IPS DF 6.9 (cell line): ENCODE data around the gene MEGF11.

ENCODE experiments used
- DNase-seq: peaks from one replicate; pipeline ENCODE4 v3.0.0-alpha.2; 2013; ENCODE audit warnings: low read depth, low spot score
- H3K27ac ChIP-seq: one replicate; pipeline ENCODE4 v1.5.1; 2013; ENCODE audit warnings: low read length, control low read depth
- H3K27me3 ChIP-seq: 2 replicates; pipeline ENCODE4 v1.6.1; 2013; ENCODE audit warnings: mild to moderate bottlenecking, low read length; ENCODE audit not compliant: control insufficient read depth, insufficient read depth
- H3K36me3 ChIP-seq: 2 replicates; pipeline ENCODE4 v1.6.1; 2013; ENCODE audit warnings: low read length; ENCODE audit not compliant: control insufficient read depth, insufficient read depth
- H3K4me1 ChIP-seq: 2 replicates; pipeline ENCODE4 v1.6.1; 2013; ENCODE audit warnings: low read length; ENCODE audit not compliant: control insufficient read depth, insufficient read depth
- H3K4me3 ChIP-seq: 2 replicates; pipeline ENCODE4 v1.5.1; 2013; ENCODE audit warnings: mild to moderate bottlenecking, low read length
- H3K9me3 ChIP-seq: 2 replicates; pipeline ENCODE4 v1.6.1; 2013; ENCODE audit warnings: low read length, inconsistent platforms; ENCODE audit not compliant: control insufficient read depth, insufficient read depth
- WGBS: extraction: QIAGEN DNeasy Blood & Tissue Kit; methylation state at CpG from one replicate; pipeline ENCODE4 v1.1.7; 2013; ENCODE audit warnings: mixed read lengths, missing lambda C conversion rate; ENCODE audit not compliant: insufficient read length, insufficient coverage; 5-methylcytosine and 5-hydroxymethylcytosine counted together

MEGF11 gene

DNA sequence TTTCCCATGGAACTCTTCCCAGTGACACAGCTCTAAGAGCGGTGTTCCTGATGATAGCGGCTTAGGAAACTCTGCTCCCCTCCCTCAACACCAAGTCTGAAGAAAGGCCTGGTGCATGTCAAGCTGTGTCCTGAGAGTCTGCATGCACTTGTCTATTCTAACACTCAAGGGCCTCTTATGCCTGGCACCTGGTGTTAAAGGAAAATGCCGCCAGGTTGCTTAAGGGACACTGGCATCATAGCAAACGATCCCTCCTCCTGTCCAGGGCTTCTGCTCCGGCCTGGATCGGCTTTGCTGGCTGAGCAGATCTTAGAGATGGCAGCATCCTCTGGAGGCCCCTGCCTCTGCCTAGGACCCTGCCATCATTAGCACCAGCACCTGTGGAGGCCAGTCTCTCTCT is 121.7 kb downstream of the MEGF11 start:
- no peaks in the 10 kb centered on the region for H3K9me3 ChIP-seq
- no peaks in the 10 kb centered on the region for H3K36me3 ChIP-seq
- H3K27me3 ChIP-seq: no peaks in the 10 kb centered on the region
- H3K4me3 ChIP-seq: no peak overlapping the region
- H3K27ac ChIP-seq: no peak overlapping the region
- no peak for DNase-seq
- WGBS: no CpG with 5 or more reads among the region's 6 CpGs
- 0 out of 2 replicates have a peak, but pooled peaks cover 2% of the 10 kb centered on the region for H3K4me1 ChIP-seq

DNA sequence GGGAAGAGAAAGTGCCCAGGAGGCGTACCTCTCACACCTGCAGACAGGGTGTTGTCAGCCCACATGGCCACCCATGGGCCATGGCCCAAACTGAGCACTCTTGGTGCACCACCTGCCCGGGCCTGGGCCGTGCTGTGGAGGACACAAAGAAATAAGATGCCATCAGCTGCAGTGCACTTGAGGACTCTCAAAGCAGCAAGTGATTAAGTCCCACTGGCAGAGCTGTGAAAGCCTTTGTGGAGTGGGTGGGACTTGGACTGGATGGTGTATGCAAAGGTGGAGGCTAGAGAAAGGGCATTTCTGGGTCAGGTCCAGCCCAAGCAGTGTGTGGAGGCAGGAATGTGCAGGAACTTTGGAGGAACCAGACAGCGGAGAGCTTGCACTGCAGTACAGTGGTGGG is 122.3 kb downstream of the MEGF11 start:
- H3K27me3 ChIP-seq: no peaks in the 10 kb centered on the region
- H3K36me3 ChIP-seq: no peaks in the 10 kb centered on the region

GRCh38 chr15:66130496-66131034 is 123.0 kb downstream of the MEGF11 start:
- no peaks in the 10 kb centered on the region for H3K9me3 ChIP-seq
- WGBS: no CpG with 5 or more reads among the region's 3 CpGs
- H3K4me1 ChIP-seq: 0 out of 2 replicates have a peak, but pooled peaks cover 2% of the 10 kb centered on the region
- H3K27me3 ChIP-seq: no peaks in the 10 kb centered on the region
- no peak overlapping the region for H3K4me3 ChIP-seq
- no peaks in the 10 kb centered on the region for H3K36me3 ChIP-seq
- H3K27ac ChIP-seq: no peak overlapping the region
- DNase-seq: no peak

More for the DNA sequence above, 122.3 kb downstream of the MEGF11 start:
- no peak overlapping the region for H3K4me3 ChIP-seq
- no peak overlapping the region for H3K27ac ChIP-seq
- no CpG with 5 or more reads among the region's 4 CpGs for WGBS
- H3K4me1 ChIP-seq: 0 out of 2 replicates have a peak, but pooled peaks cover 2% of the 10 kb centered on the region
- no peaks in the 10 kb centered on the region for H3K9me3 ChIP-seq
- no peak for DNase-seq

DNA sequence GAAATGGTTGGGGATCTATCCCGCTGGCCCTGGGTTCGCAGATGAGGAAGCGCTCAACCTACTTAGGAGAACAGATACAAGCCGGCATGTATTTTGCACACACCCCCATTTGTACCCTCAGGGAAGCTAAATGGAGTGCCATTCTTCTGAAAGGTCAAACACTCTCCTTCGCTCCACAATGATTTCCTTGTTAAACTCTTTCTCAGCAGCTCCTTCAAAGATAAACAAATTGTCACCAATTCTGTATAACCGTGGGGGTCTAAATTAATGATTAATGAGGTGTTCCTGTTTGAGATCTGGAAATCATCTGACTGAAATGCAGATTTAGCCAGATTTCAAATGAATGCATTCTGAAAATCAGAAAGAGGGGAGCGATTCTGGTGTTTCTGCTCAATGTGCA is 124.0 kb downstream of the MEGF11 start:
- Histone ChIP-seq H3K4me1 (0 out of 2 replicates have a peak, but pooled peaks cover 2% of the 10 kb centered on the region), H3K27ac (no peak overlapping the region), H3K36me3 (no peaks in the 10 kb centered on the region), H3K9me3 (no peaks in the 10 kb centered on the region), H3K27me3 (no peaks in the 10 kb centered on the region), H3K4me3 (no peak overlapping the region)
- DNase-seq: no peak
- WGBS: no CpG with 5 or more reads among the region's 7 CpGs

GRCh38 chr15:66128116-66128680 is 125.4 kb downstream of the MEGF11 start:
- Histone ChIP-seq H3K27ac (no peak overlapping the region), H3K27me3 (no peaks in the 10 kb centered on the region), H3K4me1 (0 out of 2 replicates have a peak, but pooled peaks cover 2% of the 10 kb centered on the region), H3K36me3 (no peaks in the 10 kb centered on the region), H3K4me3 (no peak overlapping the region), H3K9me3 (no peaks in the 10 kb centered on the region)
- no peak for DNase-seq
- no CpG with 5 or more reads among the region's 8 CpGs for WGBS

DNA sequence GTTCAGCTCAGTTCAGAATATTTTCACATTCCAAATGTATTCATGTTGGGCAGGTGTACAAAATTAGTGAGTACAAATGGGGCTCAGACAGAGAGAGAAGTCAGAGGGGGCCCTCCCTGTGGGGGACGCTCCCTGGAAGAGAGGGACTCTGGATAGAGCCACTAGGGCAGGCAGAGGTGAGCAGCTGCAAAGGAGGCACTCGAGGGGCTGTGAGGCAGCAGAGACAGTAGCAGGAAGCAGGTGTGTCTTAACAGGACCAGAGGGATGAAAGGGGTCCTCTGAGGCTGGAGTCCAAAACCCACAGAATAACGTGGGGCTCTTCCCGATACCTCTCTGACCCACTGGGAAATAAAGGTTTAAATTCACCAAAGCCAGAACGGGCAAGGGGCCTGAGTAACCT is 127.1 kb downstream of the MEGF11 start:
- H3K36me3 ChIP-seq: no peaks in the 10 kb centered on the region
- WGBS: no CpG with 5 or more reads among the region's 5 CpGs
- H3K9me3 ChIP-seq: no peaks in the 10 kb centered on the region
- H3K27ac ChIP-seq: no peak overlapping the region
- H3K4me3 ChIP-seq: no peak overlapping the region
- no peaks in the 10 kb centered on the region for H3K27me3 ChIP-seq
- no peak for DNase-seq
- 0 out of 2 replicates have a peak, but pooled peaks cover 2% of the 10 kb centered on the region for H3K4me1 ChIP-seq

DNA sequence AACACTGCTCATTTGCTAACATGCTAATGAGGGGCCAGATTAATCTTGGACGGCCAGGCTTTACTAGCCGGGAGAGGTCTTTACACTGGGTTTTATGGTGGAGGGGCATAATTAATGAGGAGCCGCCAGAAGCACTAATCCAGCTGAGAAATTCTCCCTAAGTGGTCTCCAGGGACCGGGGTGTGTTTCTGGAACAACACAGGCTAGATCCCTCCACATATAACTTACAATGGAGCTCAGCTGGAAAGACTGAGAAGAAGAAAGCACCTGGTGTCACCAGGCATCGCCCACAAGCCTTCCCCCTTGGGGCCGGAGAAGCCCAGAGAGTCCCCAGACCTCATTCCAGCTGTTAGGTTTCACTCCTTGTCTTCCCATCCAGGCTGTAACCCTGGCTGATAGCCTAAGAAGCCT is 127.5 kb downstream of the MEGF11 start:
- H3K27me3 ChIP-seq: no peaks in the 10 kb centered on the region
- no peaks in the 10 kb centered on the region for H3K9me3 ChIP-seq
- H3K4me3 ChIP-seq: no peak overlapping the region
- 0 out of 2 replicates have a peak, but pooled peaks cover 2% of the 10 kb centered on the region for H3K4me1 ChIP-seq
- no peak for DNase-seq
- H3K27ac ChIP-seq: no peak overlapping the region
- WGBS: no CpG with 5 or more reads among the region's 6 CpGs
- no peaks in the 10 kb centered on the region for H3K36me3 ChIP-seq

DNA sequence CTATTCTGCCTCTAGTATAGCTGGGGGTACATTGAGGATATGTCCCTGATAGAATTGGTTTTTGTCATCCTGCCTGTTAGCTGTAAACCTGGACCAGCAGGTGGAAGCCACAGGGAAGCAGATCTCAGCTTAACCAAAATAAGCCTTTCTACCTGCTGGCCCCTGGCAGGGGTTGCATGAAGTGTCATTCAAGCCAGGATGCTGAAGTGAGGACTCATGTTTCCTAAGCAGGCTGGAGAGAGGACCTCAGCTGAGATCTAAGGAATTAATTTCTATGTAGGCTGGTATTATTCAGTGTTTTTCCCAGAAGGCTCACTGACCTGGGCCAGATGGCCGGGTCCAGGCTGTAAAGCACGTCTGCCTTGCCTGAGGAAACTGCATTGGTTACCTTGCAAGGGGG is 128.9 kb downstream of the MEGF11 start:
- Histone ChIP-seq H3K27me3 (no peaks in the 10 kb centered on the region), H3K36me3 (no peaks in the 10 kb centered on the region), H3K9me3 (no peaks in the 10 kb centered on the region), H3K27ac (no peak overlapping the region), H3K4me3 (no peak overlapping the region), H3K4me1 (0 out of 2 replicates have a peak, but pooled peaks cover 2% of the 10 kb centered on the region)
- no peak for DNase-seq
- WGBS: no CpG with 5 or more reads among the region's 2 CpGs

GRCh38 chr15:66123799-66124198 is 129.8 kb downstream of the MEGF11 start:
- no CpG with 5 or more reads among the region's 8 CpGs for WGBS
- Histone ChIP-seq H3K4me3 (no peak overlapping the region), H3K4me1 (0 out of 2 replicates have a peak, but pooled peaks cover 2% of the 10 kb centered on the region), H3K27ac (no peak overlapping the region), H3K36me3 (no peaks in the 10 kb centered on the region), H3K27me3 (no peaks in the 10 kb centered on the region), H3K9me3 (no peaks in the 10 kb centered on the region)
- DNase-seq: no peak

GRCh38 chr15:66120422-66120821 is 133.1 kb downstream of the MEGF11 start:
- no CpG with 5 or more reads among the region's 5 CpGs for WGBS
- H3K27me3 ChIP-seq: no peaks in the 10 kb centered on the region
- no peak overlapping the region for H3K4me3 ChIP-seq
- H3K27ac ChIP-seq: no peak overlapping the region
- H3K36me3 ChIP-seq: no peaks in the 10 kb centered on the region
- no peak for DNase-seq
- H3K4me1 ChIP-seq: no peaks in the 10 kb centered on the region
- no peaks in the 10 kb centered on the region for H3K9me3 ChIP-seq

DNA sequence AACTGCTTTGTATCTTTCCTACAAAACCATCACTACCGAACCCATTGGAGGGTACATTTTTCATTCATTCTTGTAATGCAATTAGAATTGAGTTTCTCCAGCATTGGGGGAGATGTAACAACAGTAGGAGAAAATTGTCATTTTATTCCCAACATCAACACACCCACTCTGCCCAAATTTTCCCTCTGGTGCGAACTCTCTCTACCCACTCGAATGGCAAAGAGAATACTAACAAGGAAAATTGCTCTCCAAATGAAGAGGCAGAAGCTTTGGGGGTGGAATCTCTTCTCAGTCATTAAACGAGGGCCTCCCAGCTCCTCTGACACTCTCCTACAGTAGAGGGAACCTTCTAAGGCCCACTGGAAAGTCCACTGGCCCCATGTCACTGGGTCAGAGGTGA is 135.7 kb downstream of the MEGF11 start:
- Histone ChIP-seq H3K36me3 (no peaks in the 10 kb centered on the region), H3K27ac (no peak overlapping the region), H3K4me3 (no peak overlapping the region), H3K9me3 (no peaks in the 10 kb centered on the region), H3K4me1 (no peaks in the 10 kb centered on the region; the same call in 1 of the 2 replicates), H3K27me3 (no peaks in the 10 kb centered on the region)
- WGBS: no CpG with 5 or more reads among the region's 4 CpGs
- no peak for DNase-seq
